SIG-M5 treated with dmso at 0.1 percent for 504 hours (cell line): ENCODE measurements around the gene HLA-B.

Experiments
- DNase-seq: peaks from one replicate; lab custom pipeline; 2025; ENCODE audit not compliant: unreplicated experiment; lab: John Stamatoyannopoulos, UW

HLA-B gene

DNA sequence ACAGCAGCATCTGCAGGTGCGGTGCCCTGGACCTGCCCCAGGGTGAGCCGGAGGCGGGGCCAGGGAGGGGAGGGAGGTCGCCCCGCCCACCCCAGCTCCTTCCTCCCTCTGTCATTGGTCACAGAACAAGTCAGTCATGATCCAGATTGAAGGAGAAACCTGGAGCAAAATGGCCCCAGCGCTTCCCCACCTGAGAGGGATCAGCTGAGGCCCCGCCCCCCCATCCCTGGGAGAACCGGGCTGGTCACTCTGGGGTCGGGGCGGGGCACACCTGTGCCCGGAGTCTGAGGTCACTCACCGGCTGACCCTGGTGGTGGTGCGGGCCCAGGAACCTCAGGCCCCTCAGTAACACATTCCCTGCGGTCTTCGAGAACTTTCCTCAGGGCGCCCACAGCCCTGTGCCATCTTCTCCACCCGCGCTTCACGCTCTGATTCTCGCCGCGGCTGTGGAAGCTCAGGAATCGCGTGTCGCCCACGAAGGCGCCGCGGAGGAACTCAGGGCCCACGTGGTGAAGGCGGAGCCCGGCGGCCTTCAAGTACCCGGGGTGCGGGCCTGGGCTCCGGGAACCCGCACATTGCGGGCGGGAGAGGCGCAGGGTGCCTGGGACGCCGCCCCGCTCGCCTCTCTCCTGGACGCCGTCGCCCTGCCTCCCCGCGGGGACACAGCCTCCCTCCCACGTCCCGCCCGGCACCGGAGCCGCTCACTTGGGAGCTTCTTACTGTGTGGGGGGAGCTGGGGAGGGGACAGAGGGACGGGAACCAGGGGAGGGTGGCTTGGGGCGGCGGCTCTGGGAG is 48.7 kb downstream of the HLA-B start:
- peak; percentile 12 for DNase-seq

DNA sequence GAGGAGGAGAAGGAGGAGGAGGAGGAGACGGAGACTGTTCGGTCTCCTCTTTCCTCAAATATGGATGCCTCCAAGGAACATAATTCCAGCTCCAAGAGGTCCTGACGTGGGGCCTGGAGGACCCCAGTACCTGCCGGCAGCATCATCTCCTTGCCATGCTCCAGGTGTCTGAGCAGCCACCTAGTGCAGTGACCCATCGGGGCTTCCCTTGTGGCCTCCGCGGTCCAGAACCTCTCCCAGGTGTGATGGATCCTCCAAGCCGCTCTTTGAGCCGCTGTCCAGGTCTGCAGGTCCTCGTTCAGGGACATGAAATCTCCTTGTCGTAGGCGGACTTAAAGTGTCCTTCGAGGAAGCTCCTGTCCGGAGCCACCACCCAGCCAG is 49.3 kb downstream of the HLA-B start:
- no peak for DNase-seq

DNA sequence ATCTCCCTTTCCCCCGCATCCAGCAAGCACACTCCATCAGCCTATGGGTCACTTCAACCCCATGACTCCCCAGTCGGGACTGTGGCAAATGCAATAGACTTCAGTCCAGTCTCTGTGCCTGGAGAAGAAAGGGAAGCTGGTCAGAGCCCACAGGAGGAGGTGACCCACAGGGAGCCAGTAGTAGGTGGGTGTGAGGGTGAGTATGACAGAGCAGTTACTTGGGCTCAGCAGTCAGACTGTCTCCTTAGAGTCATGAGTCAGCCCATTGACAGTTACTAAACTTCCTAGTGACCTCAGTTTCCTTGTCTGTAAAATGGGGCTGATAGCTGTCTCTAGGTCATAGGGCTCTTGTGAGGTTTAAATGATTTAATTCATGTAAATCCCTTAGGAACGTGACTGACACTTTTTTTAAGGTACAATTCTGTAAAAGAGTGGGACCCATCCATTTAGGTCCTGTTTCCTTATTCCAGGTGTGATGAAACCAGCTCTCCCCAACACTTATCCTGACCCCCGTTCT is 51.2 kb downstream of the HLA-B start:
- no peak for DNase-seq

DNA sequence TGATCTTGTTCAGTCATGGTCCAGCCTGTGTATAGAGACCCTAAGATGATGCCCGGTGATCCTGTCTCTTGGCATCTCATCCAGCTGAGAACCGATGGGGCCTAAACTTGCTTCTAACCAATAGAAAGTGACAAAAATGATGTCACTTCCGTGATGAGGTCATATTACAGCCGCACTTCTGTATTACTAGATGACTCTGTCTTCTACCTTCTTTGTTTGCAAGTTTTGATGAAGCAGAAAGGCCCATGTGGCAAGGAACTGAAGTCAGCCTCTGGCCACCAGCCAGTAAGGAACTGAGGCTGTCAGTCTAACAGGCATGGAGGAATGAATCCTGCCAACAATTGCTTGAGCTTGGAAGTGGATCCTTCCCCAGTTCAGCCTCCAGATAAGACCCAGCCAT is 52.3 kb downstream of the HLA-B start:
- DNase-seq, result no peak
